Smooth muscle cell of the umbilical artery (primary cell): ENCODE data around the gene DEFB115. TPM values are rescaled to one million over a fixed set of nuclear protein-coding genes. Genes with fewer than 3 reads are reported as not detected.

Experiments
- total RNA-seq: library from RNA; depleted of rRNA; stranded (reverse); fragments of >200 nt; gene quantifications from 2 replicates; pipeline ENCODE4 v1.2.3, GENCODE V29; 2014

Gene DEFB115, protein sequence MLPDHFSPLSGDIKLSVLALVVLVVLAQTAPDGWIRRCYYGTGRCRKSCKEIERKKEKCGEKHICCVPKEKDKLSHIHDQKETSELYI
- not detected in 2 replicates for total RNA-seq

DNA sequence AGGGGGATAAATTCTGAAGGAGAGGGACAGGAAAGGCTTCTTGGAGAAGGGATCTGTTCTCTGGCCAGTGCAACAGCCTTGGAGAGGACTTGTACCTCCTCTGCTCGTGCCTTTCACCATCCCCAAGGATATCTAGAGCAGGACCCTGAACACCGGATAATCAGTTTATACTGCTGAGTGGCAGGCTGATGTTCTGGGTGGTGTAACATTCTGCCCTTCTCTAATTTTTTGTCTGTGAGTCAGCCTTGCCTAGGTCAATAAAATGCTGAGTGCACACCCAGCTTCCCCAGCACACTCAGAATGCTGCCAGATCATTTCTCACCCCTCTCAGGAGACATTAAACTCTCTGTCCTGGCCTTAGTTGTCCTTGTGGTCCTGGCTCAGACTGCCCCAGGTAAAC, at the start of gene DEFB115:
DEFB115 (plus strand) TSS at position 301 of the 400 bp plus-strand sequence; CDS start at position 301, 0 bp downstream.

DNA sequence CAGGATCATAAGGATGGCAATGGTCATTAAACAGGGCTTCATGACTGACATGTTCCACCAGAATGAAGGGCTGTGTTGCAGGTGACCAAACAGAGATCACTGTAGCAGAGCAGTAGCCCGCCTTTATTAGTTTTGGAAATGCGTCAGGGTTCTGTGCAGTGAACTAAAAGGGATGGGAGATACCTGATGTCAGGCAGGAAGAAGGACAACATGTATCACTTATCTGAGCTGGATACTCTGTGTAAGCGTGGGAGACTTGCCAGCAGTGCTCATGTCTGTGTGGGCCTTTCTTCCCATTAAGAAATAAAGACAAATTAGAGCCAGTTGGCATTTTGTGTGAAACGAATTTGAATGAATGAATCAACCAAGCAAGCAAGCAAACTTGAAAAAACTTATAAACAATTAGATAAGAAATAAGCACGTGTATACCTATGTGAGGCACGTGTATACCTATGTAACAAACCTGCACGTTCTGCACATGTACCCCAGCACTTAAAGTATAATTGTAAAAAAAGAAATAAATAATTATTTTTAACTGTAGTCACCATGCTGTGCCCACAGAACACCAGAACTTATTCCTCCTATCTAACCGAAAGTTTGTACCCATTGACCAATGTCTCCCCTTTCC, 51.2 kb downstream of the DEFB115 start, which contains the start of gene DEFB116:
DEFB116 (minus strand) TSS at position 51 of the 628 bp plus-strand sequence; CDS start at position 51, 0 bp downstream.

Other genes starting within 250 kb of the DEFB115 start
- not detected in 2 replicates for gene DEFB116, start 50.9 kb downstream of the DEFB115 start, total RNA-seq
- not detected in 2 replicates for gene DEFB118, start 110.9 kb downstream of the DEFB115 start, total RNA-seq
- not detected in 2 replicates for gene DEFB119, start 132.9 kb downstream of the DEFB115 start, total RNA-seq
- gene DEFB121, start 148.6 kb downstream of the DEFB115 start, total RNA-seq: not detected in 2 replicates
- not detected in 2 replicates for gene DEFB123, start 183.0 kb downstream of the DEFB115 start, total RNA-seq
- not detected in 2 replicates for gene DEFB124, start 217.5 kb downstream of the DEFB115 start, total RNA-seq
- gene REM1, start 217.6 kb downstream of the DEFB115 start, total RNA-seq: not detected in 2 replicates